HG03280 (cell line): ENCODE measurements around the gene MPND.

Experiments used
- ATAC-seq: cut with Tn5 transposase; IDR thresholded peaks from one replicate; pipeline ENCODE4 v1.9.1; 2021; ENCODE audit warnings: mild to moderate bottlenecking, moderate library complexity; ENCODE audit not compliant: unreplicated experiment

Gene MPND

DNA sequence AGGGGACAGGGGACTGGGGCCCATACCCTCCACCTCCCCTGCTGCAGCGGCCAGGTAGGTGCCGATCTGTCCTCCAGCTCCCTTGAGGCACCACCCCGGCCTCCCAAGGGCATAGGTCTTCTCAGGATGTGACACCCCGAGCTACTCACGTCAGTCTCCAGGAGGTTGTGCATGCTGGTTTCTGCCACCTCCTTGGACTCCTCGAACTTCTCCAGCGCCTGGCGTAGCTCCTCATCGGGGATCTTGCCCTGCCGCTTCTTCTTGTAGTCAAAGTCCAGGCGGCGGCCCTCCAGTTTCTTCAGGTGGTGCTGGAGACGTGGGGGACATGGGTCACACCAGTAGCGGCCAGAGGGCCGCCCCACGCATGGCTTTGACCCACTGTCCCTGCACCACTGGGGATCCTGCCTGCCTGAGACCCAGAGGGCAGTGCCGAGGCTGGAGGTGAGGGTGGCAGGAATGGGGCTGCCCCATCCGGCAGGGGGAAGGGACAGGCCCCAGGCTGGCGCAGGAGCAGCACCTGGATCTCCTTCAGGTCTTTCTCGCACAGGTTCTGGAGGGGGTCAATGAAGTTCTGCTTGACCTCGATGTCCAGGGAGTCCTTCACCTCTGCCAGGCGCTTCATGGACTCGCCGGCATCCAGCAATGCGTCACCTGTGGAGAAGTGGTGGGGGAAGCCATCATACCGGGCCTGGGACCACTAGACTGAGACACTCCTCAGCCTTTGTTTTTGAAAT, 20.4 kb downstream of the MPND start:
- no peak for ATAC-seq

DNA sequence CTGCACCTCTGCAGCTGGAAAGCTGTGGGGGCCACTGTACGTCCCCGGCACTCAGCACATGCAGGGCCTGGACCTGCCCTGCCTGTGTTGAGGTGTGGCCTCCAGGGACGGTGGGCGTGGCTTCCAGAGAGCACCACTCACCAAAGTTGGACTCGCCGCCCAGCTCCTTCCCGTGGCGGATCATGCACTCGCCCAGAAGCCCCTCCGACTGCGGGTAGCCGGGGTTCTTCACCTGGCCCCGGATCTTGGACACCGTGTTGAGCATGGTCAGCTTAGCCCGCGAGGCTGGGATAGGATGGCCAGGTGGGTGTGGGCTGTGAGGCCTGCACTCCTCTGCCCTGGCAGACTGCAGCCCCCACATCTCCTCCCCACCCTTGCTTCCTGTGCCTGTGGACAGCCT, 22.0 kb downstream of the MPND start:
- no peak for ATAC-seq

DNA sequence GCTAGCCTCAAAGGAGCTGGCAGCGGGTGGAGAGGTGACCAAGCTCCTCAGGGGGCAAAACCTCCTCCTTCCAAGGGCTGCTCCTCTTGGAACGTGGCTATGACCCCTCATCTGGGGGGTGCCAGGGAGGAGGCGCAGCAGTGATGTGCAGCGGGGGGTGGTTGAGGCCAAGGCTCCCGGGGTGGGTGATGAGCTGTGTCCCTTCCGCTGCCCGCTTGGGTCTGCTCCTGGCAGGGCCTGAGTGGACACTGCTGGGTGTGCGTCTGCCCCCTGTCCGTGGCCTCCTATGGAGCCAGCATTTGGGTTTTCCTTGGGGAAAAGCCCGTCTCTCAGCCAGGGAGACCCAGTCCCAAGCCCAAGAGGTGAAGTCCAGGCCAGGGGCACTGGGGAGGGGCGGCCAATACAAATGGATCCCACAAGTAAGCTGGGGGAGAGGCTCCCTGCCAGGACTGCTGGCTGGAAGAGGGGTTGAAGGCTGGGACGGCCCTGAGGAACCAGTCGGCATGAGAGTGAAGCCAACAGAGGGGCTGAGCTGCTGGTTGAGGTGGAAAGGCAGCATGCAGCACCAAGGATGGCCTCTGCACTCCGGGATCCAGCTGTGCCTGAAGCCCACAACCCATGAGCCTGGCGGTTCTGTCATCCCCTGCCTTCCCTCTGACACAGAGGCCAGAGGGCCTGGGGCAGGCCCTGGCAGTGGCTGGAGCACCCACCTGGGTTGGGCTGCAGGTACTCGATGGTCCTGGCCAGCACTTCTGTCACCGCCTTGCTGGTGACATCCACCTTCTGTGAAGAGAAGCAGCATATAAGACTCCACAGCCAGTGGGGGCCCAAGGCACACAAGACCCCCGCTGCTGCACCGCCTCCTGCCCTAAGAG, 22.7 kb downstream of the MPND start:
- no peak for ATAC-seq

DNA sequence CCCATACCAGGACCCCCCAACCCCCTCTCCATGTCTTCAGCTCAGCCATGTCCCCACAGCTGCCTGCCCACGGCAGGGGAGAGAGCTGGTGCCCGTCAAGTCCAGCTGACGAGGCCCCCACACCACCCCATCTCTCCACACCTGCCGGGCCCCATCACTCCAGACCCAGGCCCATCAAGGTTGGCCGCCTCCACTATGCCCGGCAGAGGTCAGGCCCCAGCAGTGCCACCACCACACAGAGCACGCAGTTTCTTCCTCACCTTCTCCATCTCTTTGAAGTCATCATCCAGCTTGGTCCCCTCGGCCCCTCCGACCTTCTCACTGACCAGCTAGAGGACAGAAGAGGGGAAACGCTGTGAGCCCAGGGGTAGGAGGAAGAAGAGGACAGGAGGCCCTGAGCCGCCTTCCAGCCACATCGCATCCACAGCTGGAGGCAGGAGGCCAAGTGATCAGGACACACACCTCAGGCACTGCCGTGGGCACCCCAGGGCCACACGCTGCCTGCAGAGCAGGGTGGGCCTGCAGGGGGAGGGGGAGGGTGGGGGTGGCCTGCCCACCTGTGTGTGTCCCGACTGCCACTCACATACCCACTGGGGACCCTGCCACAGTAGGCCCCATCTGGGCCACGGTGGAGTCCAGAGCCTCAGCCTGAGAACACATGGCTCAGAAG, 23.4 kb downstream of the MPND start:
- ATAC-seq = no peak

DNA sequence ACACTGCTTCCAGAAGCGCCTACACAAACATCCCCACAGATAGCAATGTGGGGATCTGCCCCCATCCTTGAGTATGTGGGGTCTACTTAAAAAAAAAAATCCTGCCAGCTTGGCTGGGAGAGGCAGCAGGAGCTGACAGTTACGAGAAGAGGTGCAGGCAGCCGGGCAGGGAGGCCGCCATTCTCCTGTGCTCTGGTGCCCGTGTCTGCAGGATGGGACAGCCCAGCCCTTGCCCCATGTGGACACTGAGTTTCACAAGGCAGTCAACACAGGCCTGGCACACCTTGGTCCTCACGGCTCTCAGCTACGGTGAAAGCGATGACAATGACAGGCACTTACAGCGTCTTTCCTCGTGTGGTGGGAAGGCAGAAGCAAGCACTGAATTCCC, 24.0 kb downstream of the MPND start:
- ATAC-seq = no peak

DNA sequence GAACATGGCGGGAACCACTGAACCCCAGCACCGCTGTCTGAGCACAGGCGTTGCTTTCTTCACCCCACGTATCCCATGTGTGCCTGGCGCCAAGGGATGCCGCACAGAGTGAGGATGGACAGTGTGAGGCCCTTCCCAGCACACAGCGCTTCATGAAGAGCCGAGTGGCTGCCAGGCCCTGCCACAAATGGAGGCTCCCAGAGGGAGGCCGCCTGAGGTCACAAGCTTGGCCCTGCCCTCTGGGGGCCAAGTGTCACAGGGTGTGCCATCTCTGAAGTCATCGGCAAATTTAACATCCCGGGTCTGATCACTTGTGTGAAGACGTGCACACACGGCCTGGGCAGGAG, 24.4 kb downstream of the MPND start:
- no peak for ATAC-seq

DNA sequence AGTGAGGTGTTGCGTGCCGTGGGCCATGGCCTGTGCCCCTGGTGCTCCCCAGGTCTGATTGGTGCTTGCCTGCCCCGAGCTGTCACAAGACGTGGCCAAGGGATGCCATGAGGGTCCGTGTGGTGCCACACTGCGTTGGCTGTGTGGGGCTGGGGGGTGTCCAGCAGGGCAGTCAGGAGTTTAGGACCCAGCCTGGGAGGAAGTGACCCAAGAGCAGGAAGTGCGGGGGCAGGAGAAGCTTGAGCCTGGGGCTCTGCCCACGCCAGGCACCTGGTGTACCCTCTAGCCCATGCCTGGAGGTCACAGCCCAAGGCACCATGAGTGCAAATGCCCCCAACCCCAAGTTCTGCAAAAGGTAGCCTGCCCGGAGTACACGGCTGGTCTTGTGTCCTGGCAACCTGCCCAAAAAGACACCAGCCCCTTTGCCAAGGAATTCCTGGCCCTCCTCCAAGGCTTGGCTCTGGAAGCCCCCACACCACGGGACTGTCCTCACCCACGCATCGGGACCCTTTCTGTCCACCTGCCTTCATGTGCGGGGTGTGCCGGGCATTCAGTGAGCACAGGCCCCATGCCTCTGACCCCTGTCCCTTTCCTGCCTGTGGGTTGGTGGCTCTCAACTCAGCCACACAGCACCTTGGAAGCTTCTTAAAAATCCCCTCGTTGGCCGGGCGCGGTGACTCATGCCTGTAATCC, 24.9 kb downstream of the MPND start:
- ATAC-seq = no peak

DNA sequence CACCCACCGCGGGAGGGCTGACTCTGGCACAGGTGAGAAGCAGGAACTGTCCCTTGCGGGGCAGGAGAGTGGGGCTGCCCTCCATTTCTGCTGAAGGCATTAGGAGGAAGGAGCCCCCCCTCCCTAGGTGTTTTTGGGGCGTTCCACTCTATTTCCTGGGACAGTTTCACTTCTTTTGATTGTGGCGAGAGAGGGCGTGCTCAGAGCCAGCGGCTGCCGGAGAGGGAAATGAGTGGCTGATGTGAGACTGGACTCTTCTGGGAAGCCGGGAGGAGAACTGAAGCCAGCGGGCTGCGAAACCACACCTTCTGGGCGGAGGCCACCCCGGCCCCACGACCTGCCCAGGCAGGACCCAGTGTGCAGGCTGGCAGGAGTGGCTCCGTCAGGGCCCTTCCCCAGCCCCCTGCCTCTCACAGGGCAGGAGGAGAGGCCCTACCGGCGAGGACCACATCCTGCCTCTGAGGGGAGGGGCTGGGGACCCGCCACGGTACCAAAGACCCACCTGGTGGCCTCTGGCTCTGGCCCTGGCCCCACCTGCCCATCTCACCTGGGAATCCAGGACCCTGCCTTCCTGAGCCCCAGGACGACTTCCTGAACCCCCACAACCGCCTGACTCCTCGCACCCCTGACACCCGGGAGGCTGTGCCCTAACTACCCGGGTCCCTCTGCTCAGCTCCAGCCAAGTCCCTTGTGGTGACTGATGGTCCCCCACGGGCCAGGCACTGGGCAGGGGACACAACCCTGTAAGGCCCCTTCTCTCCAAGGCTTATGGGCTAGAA, 25.9 kb downstream of the MPND start:
- peak; percentile 50 for ATAC-seq

DNA sequence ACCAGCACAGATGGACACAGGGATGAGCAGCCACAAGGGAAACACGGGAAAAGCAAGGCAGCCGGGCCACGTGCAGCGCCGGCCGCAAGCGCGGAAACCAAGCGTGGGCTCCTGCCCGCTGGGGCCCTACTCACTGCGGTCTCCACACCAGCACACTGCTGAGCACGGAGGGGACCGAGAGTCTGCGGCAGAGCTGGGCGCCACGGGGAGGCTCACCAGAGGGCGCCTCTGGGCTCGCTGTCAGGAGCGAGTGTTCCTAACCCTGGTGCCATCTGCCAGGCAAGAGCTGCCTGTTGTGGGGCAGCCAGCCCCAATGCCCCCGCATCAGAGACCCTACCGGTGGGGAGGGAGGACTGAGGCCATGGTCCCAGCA, 26.5 kb downstream of the MPND start:
- peak; percentile 41 for ATAC-seq

DNA sequence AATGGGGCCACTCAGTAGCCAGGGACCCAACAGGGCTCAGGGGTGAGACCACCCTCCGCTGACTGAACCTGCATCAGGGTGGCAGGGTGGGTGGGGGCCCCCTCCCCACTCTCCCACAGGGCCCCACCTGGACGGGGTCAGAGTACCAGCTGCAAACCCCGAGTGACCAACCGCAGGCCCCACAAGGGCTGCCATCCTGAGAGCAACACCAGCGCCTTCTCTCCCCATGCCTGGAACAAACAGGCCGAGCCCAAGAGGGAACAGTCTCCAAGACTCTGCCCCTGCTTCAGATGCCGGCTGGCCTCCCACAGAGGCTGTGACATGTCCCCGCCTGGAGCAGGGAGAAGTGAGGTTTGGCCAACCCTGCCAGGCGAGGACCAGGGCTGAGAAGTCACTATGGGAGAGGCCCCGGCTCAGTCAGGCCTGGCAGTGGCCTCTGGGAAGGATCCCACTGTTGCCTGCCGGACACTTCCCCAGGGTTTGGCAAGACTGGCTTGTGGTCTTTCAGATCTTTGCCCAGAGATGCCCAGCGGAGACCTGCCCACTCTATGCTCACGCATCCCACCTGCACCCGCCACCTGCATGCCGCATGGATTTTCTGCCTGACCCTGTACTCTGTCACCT, 27.2 kb downstream of the MPND start:
- ATAC-seq = no peak

DNA sequence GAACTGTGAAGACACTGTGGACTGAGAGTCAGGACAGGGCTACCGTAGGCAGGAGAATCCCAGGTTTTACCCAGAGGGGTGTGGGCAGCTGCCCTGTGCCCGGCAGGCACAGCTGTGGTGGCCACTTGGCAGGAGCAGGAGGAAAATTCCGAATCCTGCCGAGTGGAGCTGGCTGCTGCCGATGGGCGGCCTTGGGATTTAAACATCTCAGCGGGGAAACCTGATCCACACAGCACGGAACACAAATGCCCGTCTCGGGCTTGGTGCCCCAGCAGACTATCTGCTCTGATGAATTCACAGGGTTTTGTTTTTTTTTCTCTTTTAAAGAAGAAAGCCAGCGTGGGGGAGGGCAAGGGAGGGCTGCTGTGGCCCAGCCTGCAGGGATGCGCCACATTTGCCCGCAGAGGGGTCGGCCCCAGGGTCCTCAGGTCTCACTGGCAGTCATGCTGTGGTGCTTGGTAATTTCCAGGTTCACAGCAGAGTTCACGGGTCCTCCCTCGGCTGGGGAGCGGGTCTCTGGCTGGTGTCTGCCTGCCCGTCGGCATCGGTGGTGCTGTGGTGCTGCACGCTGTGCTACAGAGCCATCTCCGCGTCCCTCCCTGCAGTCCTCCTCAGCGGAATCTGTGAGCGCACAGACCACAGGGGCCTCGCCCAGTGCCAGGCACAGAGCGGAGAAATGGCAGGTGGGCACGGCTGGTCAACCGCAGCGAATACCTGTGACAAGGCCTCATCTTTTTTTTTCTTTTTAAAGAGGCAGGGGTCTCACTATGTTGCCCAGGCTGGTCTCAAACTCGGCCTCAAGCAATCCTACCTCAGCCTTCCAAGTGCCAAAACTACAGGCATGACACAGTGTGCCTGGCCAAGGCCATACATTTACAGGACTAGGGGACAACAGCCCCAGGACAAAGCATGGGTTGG, 28.1 kb downstream of the MPND start:
- no peak for ATAC-seq

DNA sequence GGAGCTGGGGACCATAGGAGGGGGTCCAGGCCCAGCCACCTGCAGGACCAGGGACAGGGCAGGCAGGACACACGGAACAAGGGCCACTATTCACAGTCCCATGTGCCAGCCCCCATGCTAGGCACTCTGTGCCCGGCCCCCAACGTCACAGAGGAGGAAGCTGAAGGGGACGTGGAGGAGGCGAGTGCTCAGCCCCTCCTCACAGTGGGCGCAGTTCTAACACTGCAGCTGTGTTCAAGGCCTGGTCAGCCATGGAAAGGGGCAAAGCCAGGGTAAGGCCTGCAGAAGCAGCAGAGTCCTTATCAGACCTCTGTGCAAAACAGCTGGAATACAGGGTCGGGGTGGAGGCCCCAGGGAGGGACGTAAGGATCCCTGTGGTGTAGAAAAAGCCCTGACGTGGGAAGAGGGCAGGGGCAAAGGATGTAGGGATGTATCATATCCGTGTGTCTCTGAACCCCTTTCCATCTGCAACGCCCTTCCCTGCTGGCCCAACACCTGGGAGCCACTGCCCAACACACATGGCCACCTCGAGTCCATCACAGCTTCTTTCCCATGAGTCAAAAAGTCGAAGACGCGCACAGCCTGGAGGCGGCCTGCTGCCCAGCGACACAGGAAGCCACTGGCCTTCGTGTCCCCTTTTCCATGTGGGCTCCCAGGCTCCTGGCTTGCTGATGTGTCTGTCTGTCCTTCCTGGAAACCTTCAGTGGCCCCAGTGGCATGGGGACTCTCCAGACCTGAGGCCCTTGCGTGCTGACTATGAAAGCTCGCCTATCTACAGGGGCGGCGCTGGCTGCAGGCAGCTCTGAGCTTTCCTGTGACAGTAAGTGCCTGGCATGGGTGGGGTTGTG, 29.0 kb downstream of the MPND start:
- ATAC-seq = no peak

DNA sequence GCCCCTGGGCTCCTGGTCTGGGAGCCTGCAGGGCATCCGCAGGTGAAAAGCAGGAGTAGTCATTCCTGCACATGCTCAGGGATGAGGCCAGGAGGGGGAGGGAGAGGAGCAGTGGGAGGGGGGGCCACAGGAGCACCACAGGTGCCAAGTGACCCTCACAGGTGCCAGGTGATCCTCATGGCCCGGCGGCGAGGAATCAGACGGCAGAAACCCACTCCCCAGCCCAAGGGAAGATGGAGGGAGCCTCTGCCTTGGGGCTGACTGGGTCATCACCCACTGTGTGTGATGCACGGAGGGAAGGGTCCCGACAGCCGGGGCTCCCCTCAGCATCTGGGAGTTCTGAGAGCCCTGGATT, 29.6 kb downstream of the MPND start:
- no peak for ATAC-seq

DNA sequence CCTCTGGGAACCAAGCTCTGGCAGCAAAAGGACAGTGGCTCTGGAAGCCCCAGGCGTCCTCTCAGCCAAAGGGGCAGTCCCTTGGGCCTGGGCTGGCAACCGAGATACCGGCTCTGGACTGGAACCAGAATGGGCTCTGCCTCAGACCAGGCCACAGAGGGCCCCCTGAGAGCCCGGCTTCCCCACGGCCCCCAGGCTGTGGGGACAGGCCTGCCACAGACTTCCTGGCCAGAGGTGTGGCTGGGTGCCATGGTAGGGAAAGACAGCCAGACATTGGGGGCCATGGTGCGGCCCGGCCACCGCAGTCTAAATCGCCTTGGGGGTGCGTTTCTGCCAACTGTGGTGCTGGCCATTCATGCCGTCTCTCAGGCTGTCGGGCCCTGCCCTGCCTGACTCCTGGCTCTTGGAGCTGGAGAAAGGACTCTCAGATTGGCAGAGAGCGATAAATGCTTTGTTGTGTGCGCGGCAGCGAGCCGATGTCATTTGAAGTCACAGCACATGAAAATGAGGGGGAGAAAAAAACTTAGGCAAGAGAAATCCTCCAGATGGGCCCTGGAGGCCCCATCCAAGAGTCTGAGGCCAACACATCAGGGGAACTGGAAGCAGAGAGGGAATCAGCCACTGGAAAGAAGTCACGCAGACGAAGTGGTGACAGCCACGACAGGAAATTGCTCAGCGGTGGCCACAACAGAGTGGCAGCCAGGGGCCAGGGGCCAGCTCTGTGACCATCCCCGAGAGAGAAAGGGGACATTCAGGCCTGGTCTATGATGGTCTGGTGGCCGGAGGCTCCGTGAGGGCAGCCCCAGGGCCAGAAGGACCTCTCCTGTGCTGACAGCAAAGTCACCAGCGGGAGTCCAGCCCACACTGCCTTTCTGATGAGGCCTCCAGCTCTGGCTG, 30.5 kb downstream of the MPND start:
- ATAC-seq = no peak

DNA sequence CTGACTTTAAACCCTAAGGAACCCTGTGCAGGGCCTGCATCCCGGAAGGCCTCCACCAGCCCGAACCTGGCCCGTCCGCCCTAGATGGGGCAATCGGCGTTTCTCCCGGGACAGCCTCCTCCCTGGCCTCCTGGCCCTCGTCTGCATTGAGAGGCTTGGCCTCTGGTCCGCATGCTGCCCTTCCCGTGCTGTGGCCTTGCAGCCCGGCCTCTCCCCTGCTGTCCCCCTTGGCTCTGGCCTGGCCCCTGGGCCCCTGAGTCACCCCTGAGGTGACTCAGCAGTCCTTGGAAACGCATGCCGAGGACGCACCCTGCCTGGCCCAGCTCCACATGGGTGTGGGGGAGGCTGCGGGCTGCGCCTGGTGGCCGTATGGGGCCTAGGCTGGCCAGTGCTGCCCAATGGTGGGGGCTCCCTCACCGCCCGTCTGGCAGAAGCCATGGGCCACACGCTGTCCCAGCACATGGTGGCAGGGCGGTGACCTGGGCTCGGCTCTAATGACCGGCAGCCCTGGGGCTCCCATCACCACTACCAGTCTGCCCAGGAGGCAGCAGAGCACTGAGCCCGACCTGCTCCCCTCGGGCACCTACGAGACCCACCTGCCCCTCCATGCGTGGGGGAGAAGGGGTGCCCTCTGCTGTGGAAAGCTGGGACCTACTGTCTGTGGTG, 31.3 kb downstream of the MPND start:
- ATAC-seq = no peak

DNA sequence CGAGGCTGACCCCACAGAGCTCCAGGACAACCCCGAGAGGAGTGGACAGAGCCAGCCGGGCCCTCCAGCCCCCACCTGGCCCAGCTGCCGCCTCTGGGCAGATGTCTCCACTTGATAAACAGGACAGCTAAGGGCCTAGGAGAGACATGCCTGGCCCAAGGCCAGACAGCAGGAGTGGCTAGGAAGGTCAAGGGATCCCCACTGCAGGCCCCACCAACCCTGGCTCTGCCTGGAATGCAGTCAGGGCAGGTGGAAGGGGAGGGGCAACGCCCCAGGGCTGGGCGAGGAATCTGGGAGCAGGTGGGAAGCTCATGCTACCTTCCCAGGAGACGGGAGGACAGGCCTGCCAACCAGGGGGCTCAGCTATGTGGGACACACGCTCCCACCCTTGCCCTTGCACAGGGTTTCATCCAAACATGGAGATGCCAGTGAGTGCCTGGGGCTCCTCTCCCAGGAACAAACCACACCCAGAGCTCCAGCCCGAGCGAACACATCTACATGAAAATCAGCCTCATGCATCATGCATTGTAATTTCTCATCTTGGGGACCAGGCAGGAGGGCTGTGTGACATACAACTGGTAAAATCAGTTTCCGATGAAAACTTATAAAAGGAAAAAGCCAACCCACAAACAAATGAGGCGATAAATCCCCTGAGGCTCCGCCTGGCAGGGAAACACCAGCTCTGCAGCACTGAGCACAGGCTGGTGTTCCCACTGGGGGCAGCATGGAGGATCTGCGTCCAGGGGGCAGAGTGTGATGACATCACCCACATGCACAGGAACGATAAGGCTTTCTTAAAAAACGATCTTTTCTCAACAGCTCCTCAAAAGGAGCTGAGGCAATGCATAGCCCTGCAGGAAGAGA, 32.0 kb downstream of the MPND start:
- ATAC-seq = no peak
